Esophagus squamous epithelium (tissue), 4 donors: ENCODE measurements around the gene HCAR3.

Source experiments
- CTCF ChIP-seq, 6 experiments: fragments of 450-650 bp in 4 of 6; fragments of 200-600 bp in 2 of 6; sonication (generic) in 2 of 6; IDR thresholded peaks; one replicate each; pipeline ENCODE4 v1.5.1; 2016 to 2019; ENCODE audit warnings: antibody characterized with exemption in 6 of 6, mild to moderate bottlenecking in 4 of 6, moderate library complexity in 4 of 6
- POLR2A ChIP-seq, 4 donors: fragments of 450-650 bp; IDR thresholded peaks; one replicate each; pipeline ENCODE4 v1.6.1; 2017; ENCODE audit warnings: antibody characterized with exemption in 4 of 4, mild to moderate bottlenecking in 4 of 4, moderate library complexity in 3 of 4

- TF ChIP-seq CTCF (IDR thresholded peaks at IDR 0.05) = no peak
- TF ChIP-seq POLR2A (IDR thresholded peaks at IDR 0.05) = no peak
Observed at GRCh38 chr12:122688291-122688690, 28.3 kb downstream of the HCAR3 start.
